Fibroblast of mammary gland (primary cell): Measurements from ENCODE around the gene REL.

ENCODE experiments used
- DNase-seq: peaks from one replicate; pipeline ENCODE4 v3.0.0-alpha.2; 2010; ENCODE audit warnings: low read depth
- H3K4me3 ChIP-seq: 2 replicates; pipeline ENCODE4 v1.5.1; 2011; ENCODE audit warnings: low read depth, mild to moderate bottlenecking, low read length, moderate library complexity; ENCODE audit not compliant: control insufficient read depth
- CTCF ChIP-seq: conservative IDR thresholded peaks from 2 replicates; pipeline ENCODE4 v1.5.1; 2011; ENCODE audit warnings: low read depth, low read length, inconsistent platforms; ENCODE audit not compliant: control insufficient read depth, insufficient read depth

Gene REL

GRCh38 chr2:60867007-60867406 is 14.4 kb upstream of the REL start:
- no peak overlapping the region for H3K4me3 ChIP-seq
- TF ChIP-seq CTCF = no peak
- DNase-seq = no peak

DNA sequence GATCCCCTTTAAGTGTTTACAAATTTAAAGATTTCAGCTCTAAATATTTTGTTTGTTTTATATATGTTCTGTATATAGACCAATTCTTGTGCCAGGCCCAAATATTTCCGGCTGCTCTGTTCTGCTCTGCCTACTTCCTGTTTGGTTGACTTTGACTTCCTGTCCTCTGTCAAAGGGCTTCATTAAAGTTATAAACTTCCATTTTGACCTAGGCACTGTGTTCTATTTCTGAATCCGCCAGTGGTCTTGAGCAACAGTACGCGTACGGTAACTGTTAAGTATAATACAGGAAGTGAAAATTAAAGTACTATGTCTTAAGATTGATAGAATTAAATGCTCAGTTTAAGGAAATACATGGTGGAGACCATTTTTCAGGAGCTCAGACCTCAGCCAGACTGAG is 13.5 kb upstream of the REL start:
- H3K4me3 ChIP-seq = no peak overlapping the region
- DNase-seq = no peak
- no peak for TF ChIP-seq CTCF

DNA sequence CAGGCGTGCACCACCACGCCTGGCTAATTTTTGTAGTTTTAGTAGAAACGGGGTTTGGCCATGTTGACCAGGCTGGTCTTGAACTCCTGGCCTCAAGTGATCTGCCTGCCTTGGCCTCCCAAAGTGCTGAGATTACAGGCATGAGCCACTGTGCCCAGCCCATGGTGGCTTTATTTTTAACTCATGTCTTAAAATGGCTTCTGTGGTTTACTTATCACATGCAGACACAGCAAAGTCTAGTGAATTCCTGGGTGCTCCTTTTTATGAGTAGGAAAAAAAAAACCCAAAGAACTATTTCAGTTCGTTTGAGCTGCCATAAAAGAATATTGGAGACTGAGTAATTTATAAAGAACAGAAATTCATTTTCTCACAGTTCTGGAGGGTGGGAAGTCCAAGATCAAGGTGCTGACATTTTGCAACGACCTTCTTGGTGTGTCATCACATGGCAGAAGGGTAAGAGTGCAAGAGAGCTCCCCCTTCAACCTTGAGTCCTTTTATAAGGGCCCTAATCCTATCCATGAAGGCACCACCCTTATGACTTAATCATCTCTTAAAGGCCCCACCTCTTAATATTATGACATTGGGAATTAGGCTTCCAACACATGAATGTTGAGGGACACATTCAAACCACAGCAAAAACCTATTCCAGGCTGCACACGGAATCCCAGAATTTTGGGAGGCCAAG is 12.6 kb upstream of the REL start:
- no peak overlapping the region for H3K4me3 ChIP-seq
- no peak for TF ChIP-seq CTCF
- no peak for DNase-seq

- no peak overlapping the region for H3K4me3 ChIP-seq
- no peak for DNase-seq
- TF ChIP-seq CTCF = no peak
These were observed 8.9 kb upstream of the REL start for GRCh38 chr2:60872510-60872928.

GRCh38 chr2:60873381-60873780 is 8.0 kb upstream of the REL start:
- no peak for TF ChIP-seq CTCF
- no peak for DNase-seq
- H3K4me3 ChIP-seq = no peak overlapping the region

DNA sequence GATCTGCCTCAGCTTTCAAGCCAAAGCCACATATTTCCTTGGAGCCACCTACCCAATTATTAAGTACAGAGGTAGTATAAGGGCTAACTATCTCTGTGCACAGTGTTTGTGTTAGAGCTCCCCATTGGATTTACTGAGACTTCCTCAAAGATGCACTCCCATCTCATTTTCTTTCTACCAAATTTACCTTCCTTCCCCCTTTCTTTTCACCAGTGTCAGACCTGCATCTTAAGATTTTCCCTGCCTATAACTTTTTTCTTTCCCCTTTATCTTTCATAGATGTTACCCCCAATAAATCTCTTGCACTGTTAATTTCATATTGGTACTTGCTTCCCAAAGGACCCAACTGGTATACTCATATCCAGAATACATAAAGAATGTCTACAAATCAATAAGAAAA is 5.9 kb upstream of the REL start:
- no peak overlapping the region for H3K4me3 ChIP-seq
- no peak for TF ChIP-seq CTCF
- DNase-seq = no peak

GRCh38 chr2:60880643-60881046 is 729 bp upstream of the REL start:
- DNase-seq = no peak
- TF ChIP-seq CTCF = peak; percentile 18
- H3K4me3 ChIP-seq = peak overlapping the region; percentile 74
